ENCODE data around the gene CCDC171. TPM values are rescaled to one million over a fixed set of nuclear protein-coding genes. Genes with fewer than 3 reads are reported as not detected.

The CCDC171 gene
- total RNA-seq, 1 experiment from 2014 or later = 1.6 TPM

- no peaks in the 10 kb centered on the region for H3K27me3 Mint-ChIP-seq (ENCODE audit: insufficient read depth, unreplicated experiment)
- no peak for TF ChIP-seq CTCF (IDR thresholded peaks at IDR 0.05; ENCODE audit: insufficient read depth in 1 of 2, low read depth in 1 of 2, low read length in 1 of 2, severe bottlenecking in 1 of 2, unreplicated experiment in 1 of 2)
- no peaks in the 10 kb centered on the region for H3K36me3 Mint-ChIP-seq (ENCODE audit: insufficient read depth, unreplicated experiment)
- H3K4me1 Mint-ChIP-seq (ENCODE audit: low read depth, unreplicated experiment) = no peaks in the 10 kb centered on the region
- POLR2A ChIA-PET = no interaction called here
- CTCF ChIA-PET = no interaction called here
- no peaks in the 10 kb centered on the region for H3K9me3 Mint-ChIP-seq (ENCODE audit: unreplicated experiment)
- H3K27me3 ChIP-seq (replicated peaks; ENCODE audit: control insufficient read depth, insufficient read depth, low read length) = no peaks in the 10 kb centered on the region
- no TSS peak for BruUV-seq (replicated peaks)
- H3K9me3 ChIP-seq = no peaks in the 10 kb centered on the region
- DNase-seq = no peak
- intact Hi-C loops (cut with micrococcal nuclease; ENCODE audit: unreplicated experiment) = no loop called here
- H3K4me3 Mint-ChIP-seq (ENCODE audit: unreplicated experiment) = no peak overlapping the region
- no peak overlapping the region for H3K27ac Mint-ChIP-seq (ENCODE audit: unreplicated experiment)
- H3K36me3 ChIP-seq (ENCODE audit: control insufficient read depth, insufficient read depth, low read length) = no peaks in the 10 kb centered on the region
- no peaks in the 10 kb centered on the region for H3K4me1 ChIP-seq
- no peak overlapping the region for H3K4me3 ChIP-seq (ENCODE audit: low read depth, low read length)
Measured at GRCh38 chr9:15743512-15743911, 190.7 kb downstream of the CCDC171 start.

- Mint-ChIP-seq H3K9me3 (ENCODE audit: unreplicated experiment) (no peaks in the 10 kb centered on the region), H3K36me3 (ENCODE audit: insufficient read depth, unreplicated experiment) (no peaks in the 10 kb centered on the region), H3K4me3 (ENCODE audit: unreplicated experiment) (no peak overlapping the region), H3K4me1 (ENCODE audit: low read depth, unreplicated experiment) (no peaks in the 10 kb centered on the region), H3K27me3 (ENCODE audit: insufficient read depth, unreplicated experiment) (no peaks in the 10 kb centered on the region), H3K27ac (ENCODE audit: unreplicated experiment) (no peak overlapping the region)
- no peaks in the 10 kb centered on the region for H3K9me3 ChIP-seq
- no peak overlapping the region for H3K4me3 ChIP-seq (ENCODE audit: low read depth, low read length)
- ChIA-PET CTCF (no interaction called here), POLR2A (no interaction called here)
- H3K4me1 ChIP-seq = no peaks in the 10 kb centered on the region
- intact Hi-C loops (cut with micrococcal nuclease; ENCODE audit: unreplicated experiment) = no loop called here
- DNase-seq = no peak
- TF ChIP-seq CTCF (IDR thresholded peaks at IDR 0.05; ENCODE audit: insufficient read depth in 1 of 2, low read depth in 1 of 2, low read length in 1 of 2, severe bottlenecking in 1 of 2, unreplicated experiment in 1 of 2) = no peak
- no peaks in the 10 kb centered on the region for H3K27me3 ChIP-seq (replicated peaks; ENCODE audit: control insufficient read depth, insufficient read depth, low read length)
- BruUV-seq (replicated peaks) = no TSS peak
- H3K36me3 ChIP-seq (ENCODE audit: control insufficient read depth, insufficient read depth, low read length) = no peaks in the 10 kb centered on the region
Measured at GRCh38 chr9:15744196-15744595, 191.4 kb downstream of the CCDC171 start.

GRCh38 chr9:15746905-15747304, 194.1 kb downstream of the CCDC171 start:
- Mint-ChIP-seq H3K4me3 (ENCODE audit: unreplicated experiment) (no peak overlapping the region), H3K27me3 (ENCODE audit: insufficient read depth, unreplicated experiment) (peaks cover 3% of the 10 kb centered on the region), H3K27ac (ENCODE audit: unreplicated experiment) (no peak overlapping the region), H3K4me1 (ENCODE audit: low read depth, unreplicated experiment) (no peaks in the 10 kb centered on the region), H3K9me3 (ENCODE audit: unreplicated experiment) (no peaks in the 10 kb centered on the region), H3K36me3 (ENCODE audit: insufficient read depth, unreplicated experiment) (no peaks in the 10 kb centered on the region)
- Histone ChIP-seq H3K9me3 (no peaks in the 10 kb centered on the region), H3K27me3 (replicated peaks; ENCODE audit: control insufficient read depth, insufficient read depth, low read length) (no peaks in the 10 kb centered on the region), H3K4me1 (no peaks in the 10 kb centered on the region), H3K4me3 (ENCODE audit: low read depth, low read length) (no peak overlapping the region), H3K36me3 (ENCODE audit: control insufficient read depth, insufficient read depth, low read length) (no peaks in the 10 kb centered on the region)
- TF ChIP-seq CTCF (IDR thresholded peaks at IDR 0.05; ENCODE audit: insufficient read depth in 1 of 2, low read depth in 1 of 2, low read length in 1 of 2, severe bottlenecking in 1 of 2, unreplicated experiment in 1 of 2) = no peak
- BruUV-seq (replicated peaks) = no TSS peak
- intact Hi-C loops (cut with micrococcal nuclease; ENCODE audit: unreplicated experiment) = no loop called here
- DNase-seq = no peak
- CTCF ChIA-PET = no interaction called here
- POLR2A ChIA-PET = no interaction called here
